Lower leg skin (tissue), 3 donors: ENCODE measurements around the gene FHAD1.

Source experiments
- CTCF ChIP-seq, 3 donors: fragments of 450-650 bp; IDR thresholded peaks; one replicate each; pipeline ENCODE4 v1.5.1; 2016; ENCODE audit warnings: antibody characterized with exemption in 3 of 3, mild to moderate bottlenecking in 3 of 3, moderate library complexity in 2 of 3
- POLR2A ChIP-seq, 2 donors: fragments of 450-650 bp; IDR thresholded peaks; one replicate each; pipeline ENCODE4 v1.6.1; 2016 to 2017; ENCODE audit warnings: antibody characterized with exemption in 2 of 2, mild to moderate bottlenecking in 1 of 2, moderate library complexity in 1 of 2

GRCh38 chr1:15433471-15433870 is 186.4 kb downstream of the FHAD1 start:
- TF ChIP-seq CTCF (IDR thresholded peaks at IDR 0.05), result no peak
- TF ChIP-seq POLR2A (IDR thresholded peaks at IDR 0.05), result no peak
